OCI-LY7 (cell line): ENCODE data around the gene KLF13.

ENCODE experiments used
- EZH2phosphoT487 ChIP-seq: fragments of 200-600 bp; sonication (generic); IDR thresholded peaks from 2 replicates; pipeline ENCODE4 v1.6.1; 2018; ENCODE audit warnings: low read depth, borderline replicate concordance, mild to moderate bottlenecking, mixed run types, antibody characterized with exemption, low read length, moderate library complexity, mixed read lengths
- TF ChIP-seq, protein P1 (sequence below): fragments of 200-600 bp; sonication (generic); conservative IDR thresholded peaks from 2 replicates; pipeline ENCODE4 v1.5.1; 2014; ENCODE audit warnings: mild to moderate bottlenecking, antibody characterized with exemption, low read length, moderate library complexity, mixed read lengths

DNA sequence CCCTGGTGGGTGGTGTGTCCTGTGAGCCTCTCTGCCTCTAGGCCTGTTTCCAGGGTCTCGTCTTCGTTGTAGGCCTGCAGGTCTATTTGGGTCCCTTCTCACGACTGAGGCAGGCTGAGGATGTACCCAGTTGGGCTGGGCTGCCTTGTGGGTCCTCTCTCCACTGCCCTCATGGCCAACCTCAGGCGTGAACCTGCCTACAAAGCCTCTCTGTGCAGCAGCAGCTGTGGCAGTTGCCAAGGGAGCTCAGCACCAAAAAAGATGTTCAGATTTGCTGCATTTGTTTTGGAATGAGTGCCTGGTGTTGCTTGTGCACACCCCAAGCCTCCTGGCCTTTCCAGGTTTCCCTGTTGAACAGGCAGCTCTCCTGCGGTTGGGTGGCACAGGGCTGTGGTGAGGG lies 13.4 kb downstream of the KLF13 start:
- TF ChIP-seq, protein P1, sequence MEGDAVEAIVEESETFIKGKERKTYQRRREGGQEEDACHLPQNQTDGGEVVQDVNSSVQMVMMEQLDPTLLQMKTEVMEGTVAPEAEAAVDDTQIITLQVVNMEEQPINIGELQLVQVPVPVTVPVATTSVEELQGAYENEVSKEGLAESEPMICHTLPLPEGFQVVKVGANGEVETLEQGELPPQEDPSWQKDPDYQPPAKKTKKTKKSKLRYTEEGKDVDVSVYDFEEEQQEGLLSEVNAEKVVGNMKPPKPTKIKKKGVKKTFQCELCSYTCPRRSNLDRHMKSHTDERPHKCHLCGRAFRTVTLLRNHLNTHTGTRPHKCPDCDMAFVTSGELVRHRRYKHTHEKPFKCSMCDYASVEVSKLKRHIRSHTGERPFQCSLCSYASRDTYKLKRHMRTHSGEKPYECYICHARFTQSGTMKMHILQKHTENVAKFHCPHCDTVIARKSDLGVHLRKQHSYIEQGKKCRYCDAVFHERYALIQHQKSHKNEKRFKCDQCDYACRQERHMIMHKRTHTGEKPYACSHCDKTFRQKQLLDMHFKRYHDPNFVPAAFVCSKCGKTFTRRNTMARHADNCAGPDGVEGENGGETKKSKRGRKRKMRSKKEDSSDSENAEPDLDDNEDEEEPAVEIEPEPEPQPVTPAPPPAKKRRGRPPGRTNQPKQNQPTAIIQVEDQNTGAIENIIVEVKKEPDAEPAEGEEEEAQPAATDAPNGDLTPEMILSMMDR, result no peak
- TF ChIP-seq EZH2phosphoT487, result no peak
